ENCODE results near the gene CHCHD1. TPM values are rescaled to one million over a fixed set of nuclear protein-coding genes. Genes with fewer than 3 reads are reported as not detected.

Gene CHCHD1
- total RNA-seq, 1 donor = 22.5 TPM

GRCh38 chr10:73798087-73798486 lies 16.2 kb downstream of the CHCHD1 start:
- TF ChIP-seq, protein P1, sequence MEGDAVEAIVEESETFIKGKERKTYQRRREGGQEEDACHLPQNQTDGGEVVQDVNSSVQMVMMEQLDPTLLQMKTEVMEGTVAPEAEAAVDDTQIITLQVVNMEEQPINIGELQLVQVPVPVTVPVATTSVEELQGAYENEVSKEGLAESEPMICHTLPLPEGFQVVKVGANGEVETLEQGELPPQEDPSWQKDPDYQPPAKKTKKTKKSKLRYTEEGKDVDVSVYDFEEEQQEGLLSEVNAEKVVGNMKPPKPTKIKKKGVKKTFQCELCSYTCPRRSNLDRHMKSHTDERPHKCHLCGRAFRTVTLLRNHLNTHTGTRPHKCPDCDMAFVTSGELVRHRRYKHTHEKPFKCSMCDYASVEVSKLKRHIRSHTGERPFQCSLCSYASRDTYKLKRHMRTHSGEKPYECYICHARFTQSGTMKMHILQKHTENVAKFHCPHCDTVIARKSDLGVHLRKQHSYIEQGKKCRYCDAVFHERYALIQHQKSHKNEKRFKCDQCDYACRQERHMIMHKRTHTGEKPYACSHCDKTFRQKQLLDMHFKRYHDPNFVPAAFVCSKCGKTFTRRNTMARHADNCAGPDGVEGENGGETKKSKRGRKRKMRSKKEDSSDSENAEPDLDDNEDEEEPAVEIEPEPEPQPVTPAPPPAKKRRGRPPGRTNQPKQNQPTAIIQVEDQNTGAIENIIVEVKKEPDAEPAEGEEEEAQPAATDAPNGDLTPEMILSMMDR (IDR thresholded peaks at IDR 0.05; ENCODE audit: insufficient read depth, low read depth, low read length) = no peak

DNA sequence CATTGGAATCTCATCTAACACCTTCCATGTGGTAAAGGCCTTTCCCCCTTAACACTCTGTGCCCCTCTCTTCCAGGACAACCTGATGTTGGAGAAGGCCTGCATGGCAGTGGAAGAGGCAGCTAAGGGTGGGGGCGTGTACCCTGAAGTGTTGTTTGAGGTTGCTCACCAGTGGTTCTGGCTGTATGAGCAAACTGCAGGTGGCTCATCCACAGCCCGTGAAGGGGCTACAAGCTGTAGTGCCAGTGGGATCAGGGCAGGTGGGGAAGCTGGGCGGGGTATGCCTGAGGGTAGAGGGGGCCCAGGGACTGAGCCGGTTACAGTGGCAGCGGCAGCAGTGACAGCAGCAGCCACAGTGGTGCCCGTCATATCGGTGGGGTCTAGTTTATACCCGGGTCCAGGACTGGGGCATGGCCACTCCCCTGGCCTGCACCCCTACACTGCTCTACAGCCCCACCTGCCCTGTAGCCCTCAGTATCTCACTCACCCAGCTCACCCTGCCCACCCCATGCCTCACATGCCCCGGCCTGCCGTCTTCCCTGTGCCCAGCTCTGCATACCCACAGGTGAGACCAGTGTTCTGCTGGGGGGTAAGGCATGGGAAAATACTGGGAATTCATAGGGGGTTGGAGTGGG lies 17.2 kb downstream of the CHCHD1 start:
- TF ChIP-seq, protein P1 (IDR thresholded peaks at IDR 0.05; ENCODE audit: insufficient read depth, low read depth, low read length) = no peak
- no peak for DNase-seq (ENCODE audit: low read depth)
- H3K4me3 ChIP-seq (ENCODE audit: low read depth, low read length) = no peak overlapping the region

More at GRCh38 chr10:73798087-73798486, 16.2 kb downstream of the CHCHD1 start:
- DNase-seq (ENCODE audit: low read depth) = no peak
- no peak overlapping the region for H3K4me3 ChIP-seq (ENCODE audit: low read depth, low read length)

GRCh38 chr10:73799899-73800559 lies 18.2 kb downstream of the CHCHD1 start:
- H3K4me3 ChIP-seq (ENCODE audit: low read depth, low read length) = no peak overlapping the region
- no peak for DNase-seq (ENCODE audit: low read depth)
- TF ChIP-seq, protein P1 (IDR thresholded peaks at IDR 0.05; ENCODE audit: insufficient read depth, low read depth, low read length) = no peak

GRCh38 chr10:73800560-73801252 lies 18.9 kb downstream of the CHCHD1 start:
- DNase-seq (ENCODE audit: low read depth) = no peak
- TF ChIP-seq, protein P1 (IDR thresholded peaks at IDR 0.05; ENCODE audit: insufficient read depth, low read depth, low read length) = no peak
- H3K4me3 ChIP-seq (ENCODE audit: low read depth, low read length) = no peak overlapping the region

DNA sequence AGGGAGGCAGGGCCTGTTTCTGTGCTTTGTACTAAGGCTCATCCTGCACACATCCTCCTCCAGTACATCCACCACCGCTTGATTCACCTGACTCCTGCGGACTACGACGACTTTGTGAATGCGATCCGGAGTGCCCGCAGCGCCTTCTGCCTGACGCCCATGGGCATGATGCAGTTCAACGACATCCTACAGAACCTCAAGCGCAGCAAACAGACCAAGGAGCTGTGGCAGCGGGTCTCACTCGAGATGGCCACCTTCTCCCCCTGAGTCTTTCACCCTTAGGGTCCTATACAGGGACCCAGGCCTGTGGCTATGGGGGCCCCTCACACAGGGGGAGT lies 19.4 kb downstream of the CHCHD1 start:
- no peak for DNase-seq (ENCODE audit: low read depth)
- no peak overlapping the region for H3K4me3 ChIP-seq (ENCODE audit: low read depth, low read length)
- TF ChIP-seq, protein P1 (IDR thresholded peaks at IDR 0.05; ENCODE audit: insufficient read depth, low read depth, low read length) = no peak

- no peak overlapping the region for H3K4me3 ChIP-seq (ENCODE audit: low read depth, low read length)
- TF ChIP-seq, protein P1 (IDR thresholded peaks at IDR 0.05; ENCODE audit: insufficient read depth, low read depth, low read length) = no peak
Measured at GRCh38 chr10:73802276-73802991, 20.6 kb downstream of the CHCHD1 start.

More at GRCh38 chr10:73802276-73802991, 20.6 kb downstream of the CHCHD1 start:
- DNase-seq (ENCODE audit: low read depth) = no peak
